Measurements from ENCODE around the gene THOC6. TPM values are rescaled to one million over a fixed set of nuclear protein-coding genes. Genes with fewer than 3 reads are reported as not detected.

The THOC6 gene
- total RNA-seq, 2 experiments from 2014 or later = 42.4 TPM

GRCh38 chr16:3038896-3039295 is 15.1 kb downstream of the THOC6 start:
- H3K4me3 Mint-ChIP-seq = no peak overlapping the region
- ChIA-PET POLR2A (interaction anchor here (0.8 to 2.4 kb wide), 7 partner anchors 10 to 20 kb away, joined by 3 to 9 read pairs (median 5); partner anchors contain the start of genes HCFC1R1 and TNFRSF12A), CTCF (interaction anchor here (0.7 to 3.6 kb wide), 5 partner anchors 9 to 130 kb away, joined by 3 to 20 read pairs (median 3); no protein-coding TSS in a partner anchor)
- H3K27me3 Mint-ChIP-seq = peaks cover 52% of the 10 kb centered on the region
- no peak for DNase-seq
- H3K27ac Mint-ChIP-seq = no peak overlapping the region
- H3K9me3 Mint-ChIP-seq = no peaks in the 10 kb centered on the region
- peaks cover 18% of the 10 kb centered on the region for H3K4me1 Mint-ChIP-seq
- H3K36me3 Mint-ChIP-seq (ENCODE audit: low read depth) = no peaks in the 10 kb centered on the region

- ChIA-PET CTCF (interaction anchor here (0.8 to 3.2 kb wide), 6 partner anchors 10 to 89 kb away, joined by 3 to 40 read pairs (median 6); no protein-coding TSS in a partner anchor), POLR2A (interaction anchor here (0.7 to 5.2 kb wide), 5 partner anchors 11 to 33 kb away, joined by 3 to 58 read pairs (median 3); partner anchors contain the start of gene IL32)
- peaks cover 48% of the 10 kb centered on the region for H3K27me3 Mint-ChIP-seq
- H3K4me1 Mint-ChIP-seq = peaks cover 28% of the 10 kb centered on the region
- H3K27ac Mint-ChIP-seq = no peak overlapping the region
- DNase-seq = no peak
- H3K36me3 Mint-ChIP-seq (ENCODE audit: low read depth) = peaks cover 11% of the 10 kb centered on the region
- H3K9me3 Mint-ChIP-seq = no peaks in the 10 kb centered on the region
- no peak overlapping the region for H3K4me3 Mint-ChIP-seq
These were observed 18.5 kb downstream of the THOC6 start for GRCh38 chr16:3042376-3042775.

- H3K27ac Mint-ChIP-seq = peak overlapping the region; percentile 57
- H3K4me3 Mint-ChIP-seq = peak overlapping the region; percentile 85
- H3K9me3 Mint-ChIP-seq = no peaks in the 10 kb centered on the region
- DNase-seq = no peak
- peaks cover 27% of the 10 kb centered on the region for H3K27me3 Mint-ChIP-seq
- peaks cover 46% of the 10 kb centered on the region for H3K4me1 Mint-ChIP-seq
- H3K36me3 Mint-ChIP-seq (ENCODE audit: low read depth) = peaks cover 29% of the 10 kb centered on the region
- ChIA-PET POLR2A (interaction anchor here (0.6 to 8.7 kb wide), 8 partner anchors 12 to 472 kb away, joined by 3 to 65 read pairs (median 20); partner anchors contain the start of gene IL32), CTCF (interaction anchor here (1.0 to 2.6 kb wide), 6 partner anchors 11 to 83 kb away, joined by 4 to 15 read pairs (median 11); no protein-coding TSS in a partner anchor)
These were observed 20.9 kb downstream of the THOC6 start for GRCh38 chr16:3044708-3045107.

GRCh38 chr16:3045758-3046640 is 22.2 kb downstream of the THOC6 start, which contains the start of gene MMP25:
TSS of gene MMP25 (plus strand) at chr16:3046561. CDS start at chr16:3046918, 357 bp downstream.
- ChIA-PET POLR2A (interaction anchor here (1.0 to 8.7 kb wide), 5 partner anchors 11 to 84 kb away, joined by 4 to 65 read pairs (median 39); partner anchors contain the start of gene IL32), CTCF (interaction anchor here (1.0 to 2.6 kb wide), 6 partner anchors 12 to 82 kb away, joined by 3 to 15 read pairs (median 11); no protein-coding TSS in a partner anchor)
- H3K36me3 Mint-ChIP-seq (ENCODE audit: low read depth) = peaks cover 40% of the 10 kb centered on the region
- peak within 1 kb of the TSS; percentile 87 for H3K27ac Mint-ChIP-seq
- H3K27me3 Mint-ChIP-seq = peaks cover 23% of the 10 kb centered on the region
- H3K4me3 Mint-ChIP-seq = peak within 1 kb of the TSS; percentile 85
- peaks cover 57% of the 10 kb centered on the region for H3K4me1 Mint-ChIP-seq
- H3K9me3 Mint-ChIP-seq = no peaks in the 10 kb centered on the region
- peak; percentile 44 for DNase-seq

GRCh38 chr16:3046641-3047386 is 23.0 kb downstream of the THOC6 start:
- H3K4me3 Mint-ChIP-seq = peak overlapping the region; percentile 85
- H3K4me1 Mint-ChIP-seq = peaks cover 66% of the 10 kb centered on the region
- H3K27ac Mint-ChIP-seq = peak overlapping the region; percentile 87
- H3K9me3 Mint-ChIP-seq = no peaks in the 10 kb centered on the region
- POLR2A ChIA-PET = interaction anchor here (0.6 to 8.7 kb wide), 11 partner anchors 9 to 111 kb away, joined by 3 to 72 read pairs (median 9); partner anchors contain the start of genes HCFC1R1, IL32, PKMYT1 and THOC6
- CTCF ChIA-PET = interaction anchor here (0.8 to 5.8 kb wide), 5 partner anchors 12 to 88 kb away, joined by 3 to 38 read pairs (median 5); partner anchors contain the start of gene ZNF213
- H3K27me3 Mint-ChIP-seq = peaks cover 21% of the 10 kb centered on the region
- peak; percentile 48 for DNase-seq
- H3K36me3 Mint-ChIP-seq (ENCODE audit: low read depth) = peaks cover 47% of the 10 kb centered on the region

GRCh38 chr16:3047387-3047720 is 23.5 kb downstream of the THOC6 start:
- Mint-ChIP-seq H3K4me3 (peak overlapping the region; percentile 85), H3K27me3 (peaks cover 21% of the 10 kb centered on the region), H3K9me3 (no peaks in the 10 kb centered on the region), H3K27ac (peak overlapping the region; percentile 87), H3K4me1 (peaks cover 71% of the 10 kb centered on the region), H3K36me3 (ENCODE audit: low read depth) (peaks cover 52% of the 10 kb centered on the region)
- ChIA-PET POLR2A (interaction anchor here (0.6 to 8.7 kb wide), 14 partner anchors 9 to 217 kb away, joined by 3 to 72 read pairs (median 8); partner anchors contain the start of genes HCFC1R1, IL32, PKMYT1 and THOC6), CTCF (interaction anchor here (0.8 to 5.8 kb wide), 9 partner anchors 11 to 88 kb away, joined by 3 to 38 read pairs (median 6); partner anchors contain the start of genes BICDL2 and ZNF213)
- peak; percentile 37 for DNase-seq

GRCh38 chr16:3049921-3050481 is 26.2 kb downstream of the THOC6 start:
- peaks cover 6% of the 10 kb centered on the region for H3K27me3 Mint-ChIP-seq
- peaks cover 77% of the 10 kb centered on the region for H3K4me1 Mint-ChIP-seq
- DNase-seq = no peak
- no peaks in the 10 kb centered on the region for H3K9me3 Mint-ChIP-seq
- ChIA-PET POLR2A (interaction anchor here (1.0 to 8.7 kb wide), 11 partner anchors 9 to 85 kb away, joined by 3 to 72 read pairs (median 9); partner anchors contain the start of genes IL32, PKMYT1, TNFRSF12A and ZNF213), CTCF (interaction anchor here (2.1 to 5.8 kb wide), 2 partner anchors 18 to 21 kb away, joined by 15 to 38 read pairs; no protein-coding TSS in a partner anchor)
- peak overlapping the region; percentile 77 for H3K27ac Mint-ChIP-seq
- peak overlapping the region; percentile 57 for H3K4me3 Mint-ChIP-seq
- peaks cover 66% of the 10 kb centered on the region for H3K36me3 Mint-ChIP-seq (ENCODE audit: low read depth)

GRCh38 chr16:3050487-3050886 is 26.7 kb downstream of the THOC6 start:
- peaks cover 67% of the 10 kb centered on the region for H3K36me3 Mint-ChIP-seq (ENCODE audit: low read depth)
- H3K27ac Mint-ChIP-seq = peak overlapping the region; percentile 77

GRCh38 chr16:3051009-3051408 is 27.2 kb downstream of the THOC6 start:
- peaks cover 2% of the 10 kb centered on the region for H3K27me3 Mint-ChIP-seq
- ChIA-PET CTCF (interaction anchor here (1.5 to 5.8 kb wide), 3 partner anchors 19 to 45 kb away, joined by 4 to 38 read pairs (median 15); no protein-coding TSS in a partner anchor), POLR2A (interaction anchor here (0.8 to 8.7 kb wide), 9 partner anchors 12 to 108 kb away, joined by 3 to 72 read pairs (median 5); partner anchors contain the start of gene IL32)
- peaks cover 71% of the 10 kb centered on the region for H3K36me3 Mint-ChIP-seq (ENCODE audit: low read depth)
- peak overlapping the region; percentile 57 for H3K4me3 Mint-ChIP-seq
- no peaks in the 10 kb centered on the region for H3K9me3 Mint-ChIP-seq
- peaks cover 83% of the 10 kb centered on the region for H3K4me1 Mint-ChIP-seq
- no peak for DNase-seq
- peak overlapping the region; percentile 77 for H3K27ac Mint-ChIP-seq

More at GRCh38 chr16:3050487-3050886, 26.7 kb downstream of the THOC6 start:
- H3K27me3 Mint-ChIP-seq = peaks cover 3% of the 10 kb centered on the region
- no peaks in the 10 kb centered on the region for H3K9me3 Mint-ChIP-seq
- POLR2A ChIA-PET = interaction anchor here (1.0 to 8.7 kb wide), 8 partner anchors 8 to 79 kb away, joined by 4 to 72 read pairs (median 12); partner anchors contain the start of gene IL32
- CTCF ChIA-PET = interaction anchor here (1.5 to 5.8 kb wide), 3 partner anchors 19 to 46 kb away, joined by 4 to 38 read pairs (median 15); no protein-coding TSS in a partner anchor
- DNase-seq = no peak
- peaks cover 78% of the 10 kb centered on the region for H3K4me1 Mint-ChIP-seq
- peak overlapping the region; percentile 57 for H3K4me3 Mint-ChIP-seq

GRCh38 chr16:3051494-3051893 is 27.7 kb downstream of the THOC6 start:
- DNase-seq = no peak
- peaks cover 87% of the 10 kb centered on the region for H3K4me1 Mint-ChIP-seq

More at GRCh38 chr16:3051494-3051893, 27.7 kb downstream of the THOC6 start:
- Mint-ChIP-seq H3K36me3 (ENCODE audit: low read depth) (peaks cover 74% of the 10 kb centered on the region), H3K4me3 (peak overlapping the region; percentile 57), H3K27me3 (peaks cover 2% of the 10 kb centered on the region), H3K27ac (peak overlapping the region; percentile 77), H3K9me3 (no peaks in the 10 kb centered on the region)
- ChIA-PET POLR2A (interaction anchor here (0.8 to 8.7 kb wide), 8 partner anchors 12 to 107 kb away, joined by 3 to 72 read pairs (median 7); partner anchors contain the start of gene IL32), CTCF (interaction anchor here (1.5 to 5.8 kb wide), 3 partner anchors 20 to 45 kb away, joined by 4 to 38 read pairs (median 15); no protein-coding TSS in a partner anchor)

All from activated CD4-positive, alpha-beta memory T cell treated with anti-CD3 and anti-CD28 coated beads, Interleukin-2, amount 10 ng/mL, durations not matched to agents 7 days and 5 days (primary cell).